ENCODE data around the gene NUP155.

- TF ChIP-seq CTCF (IDR thresholded peaks at IDR 0.05 in 4 of 5, conservative IDR thresholded peaks at IDR 0.05 in 1 of 5) (no peak), POLR2A (IDR thresholded peaks at IDR 0.05) (no peak)
These were observed 399 bp downstream of the NUP155 start for GRCh38 chr5:37370550-37370863.

Data from gastrocnemius medialis (tissue), 4 donors.